GM12878 (cell line): ENCODE results near the gene DSTN. TPM values are rescaled to one million over a fixed set of nuclear protein-coding genes. Genes with fewer than 3 reads are reported as not detected.

ENCODE experiments used
- ATAC-seq: fragments of 200-7000 bp; cut with Tn5 transposase; 3 replicates; pipeline ENCODE4 v1.9.1; 2020; ENCODE audit warnings: mild to moderate bottlenecking, moderate library complexity
- BruUV-seq: library from RNA; stranded (reverse); fragments of 400-500 nt; replicated peaks from 2 replicates; lab custom pipeline; 2021; lab: Mats Ljungman, UMichigan
- CTCF ChIA-PET: fragments of 300-600 bp; sonication (Branson Sonifier 250); formaldehyde crosslinking; extraction: SDS; loops from one replicate; lab custom pipeline; 2021; ENCODE audit warnings: inconsistent platforms; lab: Yijun Ruan, JAX
- POLR2A ChIA-PET: fragments of 350-600 bp; formaldehyde crosslinking; extraction: SDS; loops from one replicate; lab custom pipeline; 2021; ENCODE audit warnings: inconsistent platforms; lab: Charles Lee
- RAD21 ChIA-PET: fragments of 300-600 bp; sonication (Branson Sonifier 250); formaldehyde crosslinking; loops from one replicate; lab custom pipeline; 2023; ENCODE audit warnings: antibody characterized with exemption; ENCODE audit not compliant: unreplicated experiment; lab: Charles Lee
- SMC1A ChIA-PET: fragments of 300-600 bp; sonication (Branson Sonifier 250); formaldehyde crosslinking; loops from one replicate; lab custom pipeline; 2023; ENCODE audit not compliant: unreplicated experiment, uncharacterized antibody; lab: Charles Lee
- DNase-seq: peaks from one replicate; pipeline ENCODE4 v3.0.0-alpha.2; 2011; ENCODE audit warnings: low read depth, low spot score
- FAIRE-seq: peaks from 3 replicates; lab custom pipeline; 2011; peaks lifted over from hg19 to GRCh38; lab: Jason Lieb, UNC
- H2AFZ ChIP-seq: 2 replicates; pipeline ENCODE4 v1.6.0; 2011; ENCODE audit warnings: low read depth, low read length, control low read depth; ENCODE audit not compliant: control insufficient read depth
- H3K27ac ChIP-seq: 2 replicates; pipeline ENCODE4 v1.5.1; 2011; ENCODE audit warnings: control low read depth; ENCODE audit not compliant: control insufficient read depth, insufficient read depth
- H3K27me3 ChIP-seq, 2 experiments: replicated peaks in 1 of 2; 2 replicates each; pipeline versions ENCODE4 v1.6.0 to v1.6.1; 2011; ENCODE audit warnings: low read length in 1 of 2; ENCODE audit not compliant: control insufficient read depth in 2 of 2, insufficient read depth in 2 of 2
- H3K36me3 ChIP-seq, 2 experiments: 2 replicates each; pipeline ENCODE4 v1.5.1; 2011; ENCODE audit warnings: low read length in 1 of 2; ENCODE audit not compliant: control insufficient read depth in 2 of 2, insufficient read depth in 2 of 2
- H3K4me1 ChIP-seq: 2 replicates; pipeline ENCODE4 v1.6.1; 2011; ENCODE audit warnings: mild to moderate bottlenecking, low read length, moderate library complexity, mixed read lengths; ENCODE audit not compliant: control insufficient read depth, insufficient read depth
- H3K4me2 ChIP-seq: 2 replicates; pipeline ENCODE4 v1.6.0; 2011; ENCODE audit warnings: control low read depth; ENCODE audit not compliant: control insufficient read depth, insufficient read depth
- H3K4me3 ChIP-seq: fragments of 200-600 bp; sonication (generic); 2 replicates; pipeline ENCODE4 v1.5.1; 2016
- H3K79me2 ChIP-seq: 2 replicates; pipeline ENCODE4 v1.6.0; 2011; ENCODE audit warnings: low read length; ENCODE audit not compliant: control insufficient read depth, insufficient read depth
- H3K9ac ChIP-seq: 2 replicates; pipeline ENCODE4 v1.8.0; 2011; ENCODE audit warnings: low read length, control low read depth, mixed read lengths; ENCODE audit not compliant: control insufficient read depth, insufficient read depth
- H3K9me3 ChIP-seq: replicated peaks from 3 replicates; pipeline ENCODE4 v1.5.1; 2011; ENCODE audit warnings: mild to moderate bottlenecking, low read length; ENCODE audit not compliant: control insufficient read depth, insufficient read depth
- H4K20me1 ChIP-seq: 2 replicates; pipeline ENCODE4 v1.6.0; 2011; ENCODE audit not compliant: control insufficient read depth, insufficient read depth
- BCL3 ChIP-seq: IDR thresholded peaks from 2 replicates; pipeline ENCODE4 v1.6.1; 2011; ENCODE audit warnings: borderline replicate concordance, low read depth, mild to moderate bottlenecking, moderate library complexity, low read length; ENCODE audit not compliant: insufficient read depth, poor library complexity, severe bottlenecking
- MEF2B ChIP-seq: fragments of 450-650 bp; IDR thresholded peaks from 2 replicates; pipeline ENCODE4 v1.6.1; 2018; ENCODE audit warnings: mild to moderate bottlenecking, moderate library complexity; ENCODE audit not compliant: partially characterized antibody, poor library complexity, severe bottlenecking
- MXI1 ChIP-seq: fragments of 150-350 bp; IDR thresholded peaks from 2 replicates; pipeline ENCODE4 v1.6.1; 2011; ENCODE audit warnings: low read depth, mild to moderate bottlenecking, inconsistent platforms, low read length, improper control_type of control experiment
- MYC ChIP-seq: IDR thresholded peaks from 2 replicates; pipeline ENCODE4 v1.6.1; 2011; ENCODE audit warnings: mild to moderate bottlenecking, low read length, moderate library complexity, inconsistent platforms; ENCODE audit not compliant: insufficient read depth, insufficient replicate concordance, insufficient read length, severe bottlenecking
- NR2C2 ChIP-seq: IDR thresholded peaks from 2 replicates; pipeline ENCODE4 v1.6.1; 2011; ENCODE audit warnings: borderline replicate concordance, low read depth; ENCODE audit not compliant: control insufficient read depth, insufficient read length
- SPI1 ChIP-seq: IDR thresholded peaks from 2 replicates; pipeline ENCODE4 v1.6.1; 2011; ENCODE audit warnings: low read depth, mild to moderate bottlenecking, low read length, moderate library complexity, borderline replicate concordance; ENCODE audit not compliant: insufficient read depth
- USF2 ChIP-seq: IDR thresholded peaks from 2 replicates; pipeline ENCODE4 v1.6.1; 2011; ENCODE audit warnings: low read depth, low read length, improper control_type of control experiment, borderline replicate concordance
- YY1 ChIP-seq: IDR thresholded peaks from 2 replicates; pipeline ENCODE4 v1.6.1; 2011; ENCODE audit warnings: low read depth, mild to moderate bottlenecking, low read length
- ZNF207 ChIP-seq: fragments of 450-650 bp; IDR thresholded peaks from 2 replicates; pipeline ENCODE4 v1.6.1; 2014; ENCODE audit warnings: antibody characterized with exemption, mild to moderate bottlenecking, borderline replicate concordance
- WGBS: methylation state at CpG from one replicate; pipeline ENCODE4 v1.1.6; 2016; ENCODE audit warnings: low lambda C conversion rate; ENCODE audit not compliant: insufficient replicate concordance, insufficient coverage; ENCODE audit errors: missing lambda C conversion rate; 5-methylcytosine and 5-hydroxymethylcytosine counted together
- in situ Hi-C: fragments of 300-500 bp; cut with MboI; formaldehyde crosslinking; loops from 9 replicates; pipeline ENCODE4 v1.14.3; 2018; ENCODE audit warnings: mixed read lengths
- intact Hi-C: fragments of 100-400 bp; cut with micrococcal nuclease; formaldehyde crosslinking; loops from one replicate; pipeline ENCODE4 v1.14.2; 2022; ENCODE audit not compliant: unreplicated experiment
- polyA plus RNA-seq, 11 experiments: library from polyadenylated mRNA; depleted of rRNA in 4 of 11; unstranded in 6 of 11; stranded (reverse) in 5 of 11; fragments of >200 nt; fragmentation: Nextera tagmentation in 4 of 11; fragmentation: Illumina TruSeq in 1 of 11; extraction: Ambion mirVana in 4 of 11; extraction: Trizol in 1 of 11; gene quantifications; 1 replicate in 1 of 11; 2 replicates in 10 of 11; pipeline versions ENCODE4 v1.2.1 to v1.2.3, GENCODE V29; 2011 to 2016; ENCODE audit warnings: inconsistent platforms in 2 of 11, missing spikeins in 2 of 11, low read depth in 1 of 11
- total RNA-seq, 4 experiments: library from RNA; depleted of rRNA in 3 of 4; stranded (reverse); fragments of >200 nt in 3 of 4; fragmentation: Illumina TruSeq in 1 of 4; extraction: Trizol in 1 of 4; gene quantifications; 2 replicates each; pipeline versions ENCODE4 v1.2.1 to v1.2.3, GENCODE V29; 2013 to 2021

The DSTN gene
- total and polyA plus RNA-seq, 10 of the 15 experiments (the other 5 are each of a cell fraction or from before 2014, with no cell fraction given), result 26.7 to 137 (median 40.8) TPM

- no peak overlapping the region for H3K27ac ChIP-seq
- no peak overlapping the region for H3K4me2 ChIP-seq
- no peaks in the 10 kb centered on the region for H3K36me3 ChIP-seq
- ChIA-PET SMC1A (interaction anchor here (1.4 kb wide), 1 partner anchor 49 kb away, joined by 4 read pairs; no protein-coding TSS in a partner anchor), POLR2A (no interaction called here), CTCF (no interaction called here), RAD21 (no interaction called here)
- 0 out of 3 replicates have a peak, but pooled peaks have one; percentile 39 for ATAC-seq
- H3K4me1 ChIP-seq, result no peaks in the 10 kb centered on the region
- no peaks in the 10 kb centered on the region for H3K9me3 ChIP-seq
- H3K27me3 ChIP-seq, result no peaks in the 10 kb centered on the region
- BruUV-seq, result no TSS peak
- intact Hi-C loops, result no loop called here
- H3K4me3 ChIP-seq, result no peak overlapping the region
- 62% methylated on average over 3 of the region's 3 CpGs for WGBS
- H3K79me2 ChIP-seq, result no peaks in the 10 kb centered on the region
- in situ Hi-C loops, result no loop called here
- H4K20me1 ChIP-seq, result no peaks in the 10 kb centered on the region
- no peak overlapping the region for H3K9ac ChIP-seq
- no peak overlapping the region for H2AFZ ChIP-seq
- no peak for DNase-seq
- no peak for FAIRE-seq
- TF ChIP-seq MEF2B (no peak), USF2 (no peak), MYC (no peak), NR2C2 (no peak), SPI1 (no peak), ZNF207 (no peak), BCL3 (no peak), MXI1 (no peak), YY1 (no peak)
Observed at GRCh38 chr20:17522528-17522927, 47.3 kb upstream of the DSTN start.
